ENCODE data around the gene NUMB. TPM values are rescaled to one million over a fixed set of nuclear protein-coding genes. Genes with fewer than 3 reads are reported as not detected.

Gene NUMB
- total RNA-seq, 1 experiment from 2014 or later: 46.5 TPM

GRCh38 chr14:73502017-73502619 lies 43.8 kb upstream of the NUMB start:
- Mint-ChIP-seq H3K9me3 (no peaks in the 10 kb centered on the region), H3K27ac (no peak overlapping the region), H3K4me3 (no peak overlapping the region), H3K36me3 (ENCODE audit: insufficient read depth in 1 of 3, low read depth in 3 of 3) (peaks cover 12 to 29% (median 27%) of the 10 kb centered on the region in 3 experiments; a peak in 6 of 7 replicates), H3K4me1 (peaks cover 10 to 12% of the 10 kb centered on the region in 2 experiments), H3K27me3 (ENCODE audit: low read depth) (no peaks in the 10 kb centered on the region)
- H4K91ac ChIP-seq (ENCODE audit: insufficient read length, low read depth, low read length): no peak overlapping the region
- no peak overlapping the region for H2BK15ac ChIP-seq (ENCODE audit: low read depth, low read length)
- no peak overlapping the region for H3K9ac ChIP-seq (ENCODE audit: extremely low read depth, insufficient read length, low read length)
- H4K5ac ChIP-seq (ENCODE audit: insufficient read length, low read depth, low read length): no peak overlapping the region
- no peaks in the 10 kb centered on the region for H3K79me1 ChIP-seq (ENCODE audit: insufficient read depth, low read depth, low read length, poor library complexity, severe bottlenecking)
- no peaks in the 10 kb centered on the region for H3K27me3 ChIP-seq (ENCODE audit: insufficient read depth, low read length)
- no peak overlapping the region for H2AFZ ChIP-seq (ENCODE audit: low read length)
- no peak overlapping the region for H3K18ac ChIP-seq (ENCODE audit: insufficient read length, low read depth, low read length)
- no CpG with 5 or more reads among the region's 11 CpGs for WGBS (ENCODE audit: extremely low coverage, insufficient read length, low lambda C conversion rate)
- H2BK20ac ChIP-seq (ENCODE audit: low read depth, low read length, poor library complexity, severe bottlenecking): no peak overlapping the region
- no peaks in the 10 kb centered on the region for H3K23me2 ChIP-seq (ENCODE audit: insufficient read length, low read depth, low read length, poor library complexity, severe bottlenecking)
- TF ChIP-seq, protein P1, sequence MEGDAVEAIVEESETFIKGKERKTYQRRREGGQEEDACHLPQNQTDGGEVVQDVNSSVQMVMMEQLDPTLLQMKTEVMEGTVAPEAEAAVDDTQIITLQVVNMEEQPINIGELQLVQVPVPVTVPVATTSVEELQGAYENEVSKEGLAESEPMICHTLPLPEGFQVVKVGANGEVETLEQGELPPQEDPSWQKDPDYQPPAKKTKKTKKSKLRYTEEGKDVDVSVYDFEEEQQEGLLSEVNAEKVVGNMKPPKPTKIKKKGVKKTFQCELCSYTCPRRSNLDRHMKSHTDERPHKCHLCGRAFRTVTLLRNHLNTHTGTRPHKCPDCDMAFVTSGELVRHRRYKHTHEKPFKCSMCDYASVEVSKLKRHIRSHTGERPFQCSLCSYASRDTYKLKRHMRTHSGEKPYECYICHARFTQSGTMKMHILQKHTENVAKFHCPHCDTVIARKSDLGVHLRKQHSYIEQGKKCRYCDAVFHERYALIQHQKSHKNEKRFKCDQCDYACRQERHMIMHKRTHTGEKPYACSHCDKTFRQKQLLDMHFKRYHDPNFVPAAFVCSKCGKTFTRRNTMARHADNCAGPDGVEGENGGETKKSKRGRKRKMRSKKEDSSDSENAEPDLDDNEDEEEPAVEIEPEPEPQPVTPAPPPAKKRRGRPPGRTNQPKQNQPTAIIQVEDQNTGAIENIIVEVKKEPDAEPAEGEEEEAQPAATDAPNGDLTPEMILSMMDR (conservative IDR thresholded peaks at IDR 0.05): no peak
- no peak overlapping the region for H3K14ac ChIP-seq (ENCODE audit: insufficient read depth, low read length)
- no peaks in the 10 kb centered on the region for H3K9me3 ChIP-seq (ENCODE audit: control insufficient read depth, low read depth, low read length)
- no peak overlapping the region for H3K23ac ChIP-seq (ENCODE audit: insufficient read length, low read depth, low read length)
- peaks cover 3% of the 10 kb centered on the region; the same call in 1 of the 2 replicates for H3K4me1 ChIP-seq (ENCODE audit: insufficient read depth, low read length)
- H2BK5ac ChIP-seq (ENCODE audit: insufficient read length, low read length): no peak overlapping the region
- H2BK120ac ChIP-seq (ENCODE audit: low read depth, low read length, poor library complexity, severe bottlenecking): no peak overlapping the region
- no peaks in the 10 kb centered on the region for H3K79me2 ChIP-seq (ENCODE audit: insufficient read depth, low read length)
- no peak overlapping the region for H2AK5ac ChIP-seq (ENCODE audit: insufficient read length, low read length)
- no peak overlapping the region for H3K4me2 ChIP-seq (ENCODE audit: insufficient read depth, insufficient read length, low read length)
- no peak overlapping the region for H3K56ac ChIP-seq (ENCODE audit: insufficient read length, low read depth, low read length)
- no peak overlapping the region for H3T11ph ChIP-seq (ENCODE audit: low read length)
- DNase-seq: no peak
- H3K27ac ChIP-seq (ENCODE audit: insufficient read length, low read depth, low read length): no peak overlapping the region
- no peak overlapping the region for H3K4ac ChIP-seq (ENCODE audit: low read depth, low read length)
- H4K20me1 ChIP-seq (ENCODE audit: control insufficient read depth, insufficient read depth, insufficient read length): no peaks in the 10 kb centered on the region
- no peak overlapping the region for H4K8ac ChIP-seq (replicated peaks; ENCODE audit: insufficient read length, low read depth, low read length)
- no peak overlapping the region for H2BK12ac ChIP-seq (ENCODE audit: insufficient read length, low read depth, low read length)
